HG02642 (cell line): ENCODE results near the gene ZNF678.
"Not testable (repeated sequence)": the region's sequence is repeated elsewhere in the genome, so short reads cannot be mapped to it uniquely, and the experiment has no call there.

Experiments
- ATAC-seq: cut with Tn5 transposase; IDR thresholded peaks from one replicate; pipeline ENCODE4 v1.9.1; 2021; ENCODE audit warnings: mild to moderate bottlenecking; ENCODE audit not compliant: unreplicated experiment, poor library complexity

ZNF678 gene

DNA sequence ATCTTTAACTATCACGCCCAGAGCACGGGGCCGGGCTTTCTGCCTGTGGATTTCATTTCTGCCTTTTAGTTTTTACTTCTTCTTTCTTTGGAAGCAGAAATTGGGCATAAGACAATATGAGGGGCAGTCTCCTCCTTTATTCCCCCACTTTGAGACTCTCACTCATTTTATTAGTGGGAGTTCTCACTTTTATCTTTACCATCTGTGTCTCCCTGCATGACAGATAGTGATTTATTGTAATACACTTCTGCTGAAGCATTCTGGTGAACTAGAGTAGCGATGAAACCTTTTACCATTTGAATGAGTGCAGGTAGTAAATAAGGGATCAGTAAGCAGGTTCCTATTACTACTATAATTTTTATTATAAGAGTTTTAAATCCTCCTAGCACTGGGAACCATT, 26.4 kb downstream of the ZNF678 start:
- not testable (repeated sequence) for ATAC-seq

DNA sequence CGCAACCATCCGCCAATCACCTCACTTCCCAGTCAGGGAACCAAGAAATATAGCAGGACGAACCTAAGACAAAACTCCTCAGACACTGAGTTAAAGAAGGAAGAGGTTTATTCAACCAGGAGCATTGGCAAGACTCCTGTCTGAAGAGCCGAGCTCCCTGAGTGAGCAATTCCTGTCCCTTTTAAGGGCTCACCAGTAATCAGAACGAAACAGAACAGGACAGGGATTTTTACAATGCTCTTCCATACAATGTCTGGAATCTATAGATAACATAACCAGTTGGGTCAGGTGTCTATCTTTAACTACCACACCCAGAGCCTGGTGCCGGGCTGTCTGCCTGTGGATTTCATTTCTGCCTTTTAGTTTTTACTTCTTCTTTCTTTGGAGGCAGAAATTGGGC, 32.9 kb downstream of the ZNF678 start:
- not testable (repeated sequence) for ATAC-seq

DNA sequence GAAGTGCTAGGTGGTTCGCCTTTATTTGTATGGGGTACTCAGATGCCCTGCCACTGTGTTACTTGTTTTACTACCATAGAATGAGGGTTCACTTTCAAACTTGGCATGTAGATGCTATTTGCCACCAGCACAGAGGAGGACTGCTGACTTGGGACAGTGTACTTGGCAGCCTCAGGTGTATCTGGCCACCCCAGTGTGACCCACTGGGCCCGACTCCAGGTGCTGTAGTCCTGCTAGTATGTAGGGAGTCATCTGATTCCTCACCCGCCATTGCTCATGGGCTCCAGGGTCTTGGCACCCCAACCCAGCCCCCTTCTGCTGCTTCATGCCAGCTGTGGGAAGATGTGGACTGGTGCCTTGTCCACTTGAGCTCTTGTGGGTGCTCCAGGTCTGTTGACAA, 40.0 kb downstream of the ZNF678 start:
- ATAC-seq: no peak

DNA sequence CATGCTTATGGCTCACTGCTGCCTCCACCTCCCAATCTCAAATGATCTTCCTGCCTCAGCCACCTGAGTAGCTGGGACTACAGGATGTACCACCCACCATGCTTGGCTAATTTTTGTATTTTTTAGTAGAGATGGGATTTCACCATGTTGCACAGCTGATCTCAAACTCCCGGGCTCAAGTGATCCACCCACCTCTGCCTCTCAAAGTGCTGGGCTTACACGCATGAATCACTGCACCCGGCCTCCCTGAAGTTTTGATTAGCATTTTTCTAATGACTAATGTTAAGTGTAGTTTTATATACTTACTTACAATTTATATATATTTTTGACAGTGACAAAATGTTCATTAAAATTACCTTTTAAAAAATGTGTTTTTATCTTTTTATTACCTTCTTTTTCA, 41.1 kb downstream of the ZNF678 start:
- ATAC-seq: no peak

DNA sequence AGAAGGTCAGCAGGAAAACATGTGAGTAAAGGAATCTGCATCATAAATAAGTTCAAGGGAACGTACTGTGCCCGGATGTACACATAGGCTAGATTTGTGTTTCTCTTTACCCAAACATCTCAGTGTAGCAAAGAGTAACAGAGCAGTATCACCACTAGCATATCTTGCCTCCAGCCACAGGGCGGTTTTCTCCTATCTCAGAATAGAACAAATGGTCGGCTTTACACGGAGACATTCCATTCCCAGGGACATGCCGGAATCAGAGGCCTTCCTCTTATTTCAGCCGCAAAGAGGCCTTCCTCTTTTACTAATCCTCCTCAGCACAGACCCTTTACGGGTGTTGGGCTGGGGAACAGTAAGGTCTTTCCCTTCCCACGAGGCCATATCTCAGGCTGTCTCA, 42.9 kb downstream of the ZNF678 start:
- ATAC-seq: not testable (repeated sequence)

DNA sequence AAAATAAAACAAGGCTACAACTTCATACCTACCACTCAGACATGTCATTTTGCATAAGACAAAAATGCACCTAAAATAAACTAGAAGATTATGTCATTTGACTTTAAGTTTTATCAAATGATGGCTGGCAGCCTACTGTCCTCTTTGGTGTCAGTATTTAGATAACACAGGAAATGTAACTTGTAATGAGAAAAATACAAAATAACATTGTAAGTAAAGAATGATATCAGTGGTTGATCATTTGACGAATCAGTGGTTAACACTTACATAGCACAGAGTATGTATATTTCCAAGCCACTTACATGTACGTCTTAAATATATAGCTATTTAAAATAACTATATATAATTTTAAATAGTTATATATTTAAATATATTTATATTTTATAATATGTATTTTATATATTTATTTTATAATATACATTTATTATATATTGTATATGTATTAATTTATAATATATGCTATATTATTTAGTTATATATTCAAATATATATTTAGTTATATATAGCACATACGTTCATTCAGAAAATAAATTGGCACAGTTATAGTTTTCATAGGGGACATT, 44.1 kb downstream of the ZNF678 start:
- ATAC-seq: no peak

DNA sequence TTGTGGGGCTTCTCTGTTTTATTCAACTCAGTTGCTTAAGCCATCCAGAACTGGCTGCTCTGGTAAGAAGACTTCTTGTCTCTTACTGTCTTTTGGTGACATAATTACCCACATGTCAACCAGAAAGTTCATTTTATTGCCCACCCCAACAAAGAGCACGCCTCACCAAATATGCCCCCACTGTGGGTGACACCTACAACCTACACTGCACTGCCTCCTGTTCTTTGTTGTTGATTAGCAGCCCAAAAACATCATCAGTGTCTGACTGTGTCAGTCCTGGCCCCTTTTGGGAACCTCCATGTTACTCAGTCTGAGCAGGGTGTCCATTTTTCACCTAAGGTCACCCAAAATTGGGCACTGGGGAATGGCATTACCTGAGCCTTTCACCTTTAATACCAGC, 49.3 kb downstream of the ZNF678 start:
- ATAC-seq: no peak

DNA sequence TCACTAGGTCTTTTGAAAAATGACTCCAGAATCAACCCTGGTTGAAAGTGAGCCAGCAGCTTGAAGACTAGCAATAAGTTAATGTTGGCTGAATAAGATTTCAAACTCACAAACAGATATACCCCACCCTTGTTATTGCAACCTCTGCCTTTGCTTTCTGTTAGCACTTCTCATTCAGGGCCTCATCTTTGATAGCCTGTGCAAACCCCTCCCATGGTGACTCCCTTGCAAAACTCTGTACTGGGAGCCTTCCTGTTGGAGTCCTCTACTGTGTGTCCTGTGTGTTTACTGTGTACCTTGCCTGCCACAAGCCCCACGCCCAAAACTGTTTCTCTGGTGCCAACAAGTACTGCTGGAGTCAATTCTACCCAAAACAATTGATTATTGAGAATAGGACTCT, 50.2 kb downstream of the ZNF678 start:
- no peak for ATAC-seq

DNA sequence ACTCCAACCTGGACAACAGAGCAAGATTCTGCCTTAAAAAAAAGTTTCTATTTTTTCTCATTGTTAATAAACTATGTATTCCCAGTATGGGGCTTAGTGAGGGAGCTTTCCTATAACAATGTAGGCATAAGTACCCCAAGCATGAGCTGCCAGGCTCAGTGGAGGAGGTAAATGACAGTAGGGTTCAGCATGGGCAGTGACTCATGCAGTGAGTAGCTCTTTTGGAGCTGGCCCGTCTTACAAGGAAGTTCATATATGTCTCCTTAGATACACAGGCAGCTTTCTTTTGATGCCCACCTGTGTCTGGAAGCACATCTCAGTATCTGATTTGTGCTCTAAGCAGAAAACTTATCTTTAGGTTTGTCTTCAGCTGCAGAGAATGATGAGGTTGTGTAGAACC, 57.9 kb downstream of the ZNF678 start:
- ATAC-seq: no peak

DNA sequence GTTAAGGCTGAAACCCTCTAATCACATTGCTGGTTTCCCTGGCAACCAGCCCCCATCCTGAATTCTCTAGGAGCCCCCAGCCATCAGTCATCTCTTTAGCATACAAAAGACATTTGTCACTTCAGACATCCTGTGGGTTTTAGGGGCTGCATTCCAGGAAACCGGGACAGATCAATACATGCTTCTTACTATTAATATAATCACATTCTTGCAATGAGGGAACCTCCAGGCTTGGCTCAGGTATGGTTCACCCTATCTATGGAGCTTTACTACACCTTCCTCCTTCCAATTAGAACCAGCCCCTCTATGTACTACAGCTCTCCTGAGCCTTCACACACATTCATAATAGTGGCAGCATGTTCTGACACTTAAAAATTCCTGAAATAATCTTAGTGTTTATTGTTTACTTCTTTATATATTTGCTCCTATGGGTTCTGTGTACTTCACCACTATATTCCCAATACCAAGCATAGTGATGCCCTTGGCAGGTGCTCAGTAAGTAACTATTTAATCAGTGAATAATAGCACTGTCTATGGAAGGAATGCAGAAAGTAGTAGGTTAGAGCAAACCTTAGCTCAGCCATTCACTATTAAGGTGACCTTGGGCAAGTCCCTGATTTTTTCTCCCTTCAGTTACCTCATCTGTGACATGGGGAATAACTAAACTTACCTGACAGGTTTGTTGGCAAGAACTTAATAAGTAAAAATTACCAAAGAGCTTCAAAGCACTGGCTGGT, 59.6 kb downstream of the ZNF678 start:
- no peak for ATAC-seq

DNA sequence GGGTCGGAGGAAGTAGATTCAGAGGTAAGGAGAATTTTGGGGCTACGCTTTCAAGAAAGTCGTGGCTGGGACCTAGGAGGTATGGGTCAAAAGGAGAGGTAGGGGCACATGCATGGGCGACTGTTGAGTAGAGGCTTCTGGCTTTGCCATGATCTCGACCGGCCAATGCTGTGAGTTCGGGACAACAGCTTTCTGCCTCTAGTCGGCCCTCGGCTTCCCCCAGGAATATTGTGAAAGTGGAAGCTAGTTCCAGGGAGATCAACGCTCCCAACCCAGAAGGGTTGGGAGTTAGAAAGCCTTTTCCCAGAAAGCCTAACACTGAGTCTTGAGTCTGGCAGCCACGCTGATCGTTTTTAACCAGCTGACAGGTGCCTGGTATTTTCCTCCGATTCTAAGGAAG, 69.0 kb downstream of the ZNF678 start:
- ATAC-seq: no peak

DNA sequence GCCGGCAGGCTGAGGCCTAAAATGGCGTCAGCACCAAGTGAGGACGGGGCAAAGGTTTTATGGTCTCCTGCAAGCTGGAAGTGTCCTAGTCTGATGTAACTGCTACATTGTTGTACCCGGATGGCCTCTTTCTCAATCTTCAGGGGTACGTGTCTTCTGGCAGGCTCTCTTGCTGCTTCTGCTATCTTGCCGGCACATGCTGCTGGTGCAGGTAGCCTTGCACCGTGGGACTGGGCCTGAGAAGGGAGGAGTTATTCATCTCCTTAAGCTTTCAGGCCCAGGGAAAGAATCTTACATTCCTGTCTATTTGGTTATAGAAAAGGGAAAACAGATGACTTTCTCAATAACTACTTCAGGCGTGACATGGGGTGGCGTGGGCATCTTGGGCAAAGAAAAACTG, 72.2 kb downstream of the ZNF678 start:
- ATAC-seq: no peak

DNA sequence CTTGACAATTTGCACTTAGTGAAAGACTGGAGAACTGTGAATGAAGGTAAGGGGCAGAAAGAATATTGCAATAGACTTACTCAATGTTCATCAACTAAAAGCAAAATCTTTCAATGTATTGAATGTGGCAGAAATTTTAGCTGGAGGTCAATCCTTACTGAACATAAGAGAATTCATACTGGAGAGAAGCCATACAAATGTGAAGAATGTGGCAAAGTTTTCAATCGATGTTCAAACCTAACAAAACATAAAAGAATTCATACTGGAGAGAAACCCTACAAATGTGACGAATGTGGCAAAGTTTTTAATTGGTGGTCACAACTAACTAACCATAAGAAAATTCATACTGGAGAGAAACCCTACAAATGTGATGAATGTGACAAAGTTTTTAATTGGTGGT, 91.1 kb downstream of the ZNF678 start:
- no peak for ATAC-seq

DNA sequence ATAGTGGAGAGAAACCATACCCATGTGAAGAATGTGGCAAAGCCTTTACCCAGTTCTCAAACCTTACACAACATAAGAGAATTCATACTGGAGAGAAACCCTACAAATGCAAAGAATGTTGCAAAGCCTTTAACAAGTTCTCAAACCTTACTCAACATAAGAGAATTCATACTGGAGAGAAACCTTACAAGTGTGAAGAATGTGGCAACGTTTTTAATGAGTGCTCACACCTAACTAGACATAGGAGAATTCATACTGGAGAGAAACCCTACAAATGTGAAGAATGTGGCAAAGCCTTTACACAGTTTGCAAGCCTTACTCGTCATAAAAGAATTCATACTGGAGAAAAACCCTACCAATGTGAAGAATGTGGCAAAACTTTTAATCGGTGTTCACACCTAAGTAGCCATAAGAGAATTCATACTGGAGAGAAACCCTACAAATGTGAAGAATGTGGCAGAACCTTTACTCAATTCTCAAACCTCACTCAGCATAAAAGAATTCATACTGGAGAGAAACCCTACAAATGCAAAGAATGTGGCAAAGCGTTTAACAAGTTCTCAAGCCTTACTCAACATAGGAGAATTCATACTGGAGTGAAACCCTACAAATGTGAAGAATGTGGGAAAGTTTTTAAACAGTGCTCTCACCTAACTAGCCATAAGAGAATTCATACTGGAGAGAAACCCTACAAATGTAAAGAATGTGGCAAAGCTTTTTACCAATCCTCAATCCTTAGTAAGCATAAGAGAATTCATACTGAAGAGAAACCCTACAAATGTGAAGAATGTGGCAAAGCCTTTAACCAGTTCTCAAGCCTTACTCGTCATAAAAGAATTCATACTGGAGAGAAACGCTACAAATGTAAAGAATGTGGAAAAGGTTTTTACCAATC, 91.7 kb downstream of the ZNF678 start:
- ATAC-seq: no peak

DNA sequence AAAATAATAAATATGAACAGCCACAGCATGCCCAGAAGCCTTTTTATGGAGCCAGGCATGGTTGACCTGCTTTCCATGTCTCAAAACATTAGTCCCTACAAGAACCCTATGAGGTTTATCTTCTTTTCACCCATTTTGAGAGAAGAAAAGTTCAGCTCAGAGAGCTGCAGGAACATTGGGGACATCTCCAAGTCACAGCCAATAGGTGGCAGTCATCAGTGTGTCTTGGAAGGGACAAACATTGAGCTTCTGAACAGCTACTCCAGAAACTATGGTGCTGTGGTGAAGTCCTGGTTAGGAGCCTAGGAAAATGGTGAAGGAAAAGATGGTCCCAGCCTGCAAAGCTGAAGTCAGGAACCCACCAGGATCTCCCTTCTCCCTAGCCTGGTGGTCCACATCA, 98.1 kb downstream of the ZNF678 start:
- ATAC-seq: no peak

DNA sequence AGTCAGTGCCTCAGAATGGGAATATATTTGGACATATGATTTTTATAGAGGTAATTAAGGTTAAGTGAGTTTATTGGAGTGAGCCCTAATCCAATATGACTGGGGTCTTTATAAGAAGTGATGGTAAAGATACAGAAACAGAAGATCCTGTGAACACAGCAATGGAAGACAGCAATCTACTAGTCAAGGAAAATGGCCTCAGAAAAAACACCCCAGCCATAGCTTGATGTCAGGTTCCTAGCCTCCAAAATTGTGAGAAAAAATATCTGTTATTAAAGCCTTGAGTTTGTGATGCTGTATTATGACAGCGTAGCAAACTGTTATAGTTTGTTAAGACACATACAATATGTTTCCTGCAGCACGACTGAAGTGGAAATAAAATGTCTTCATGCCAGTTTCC, 99.6 kb downstream of the ZNF678 start:
- ATAC-seq: no peak

DNA sequence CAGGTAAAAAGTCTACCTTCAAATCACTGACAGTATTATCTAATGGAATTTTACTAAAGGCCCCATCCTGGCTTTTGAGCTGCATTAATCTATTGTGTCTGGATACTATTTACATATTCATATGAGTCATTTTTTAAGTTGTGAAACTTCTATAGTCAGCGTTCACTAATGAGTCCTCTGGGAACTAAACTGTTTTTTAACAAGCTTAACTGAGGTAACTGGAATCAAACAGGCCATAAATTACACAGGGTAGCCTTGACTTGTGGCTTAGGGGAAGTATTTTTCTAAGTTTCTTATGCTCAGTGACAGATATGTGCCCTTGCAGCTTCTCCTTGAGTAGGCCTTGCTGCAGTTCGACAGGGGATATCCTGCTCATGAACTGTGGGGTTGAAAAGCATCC, 102.9 kb downstream of the ZNF678 start:
- ATAC-seq: no peak

DNA sequence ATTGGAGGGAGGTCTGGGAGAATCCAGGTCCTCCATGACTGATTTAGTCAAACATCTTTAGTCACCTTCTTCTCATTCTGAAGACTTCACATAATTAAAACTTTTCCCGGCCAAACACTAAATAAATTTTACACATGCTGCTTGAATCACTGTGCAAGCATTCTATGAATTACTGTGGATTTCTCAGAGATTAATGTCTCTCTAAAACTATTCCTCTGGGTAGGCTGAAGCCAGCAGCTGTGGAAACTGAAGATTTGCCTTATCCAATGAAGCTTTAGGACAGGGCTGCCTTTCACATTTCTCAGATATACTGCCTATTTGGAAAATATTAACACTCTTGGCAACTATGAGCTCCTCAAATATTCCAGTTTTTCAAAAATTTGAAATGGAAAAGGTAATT, 110.1 kb downstream of the ZNF678 start:
- no peak for ATAC-seq

DNA sequence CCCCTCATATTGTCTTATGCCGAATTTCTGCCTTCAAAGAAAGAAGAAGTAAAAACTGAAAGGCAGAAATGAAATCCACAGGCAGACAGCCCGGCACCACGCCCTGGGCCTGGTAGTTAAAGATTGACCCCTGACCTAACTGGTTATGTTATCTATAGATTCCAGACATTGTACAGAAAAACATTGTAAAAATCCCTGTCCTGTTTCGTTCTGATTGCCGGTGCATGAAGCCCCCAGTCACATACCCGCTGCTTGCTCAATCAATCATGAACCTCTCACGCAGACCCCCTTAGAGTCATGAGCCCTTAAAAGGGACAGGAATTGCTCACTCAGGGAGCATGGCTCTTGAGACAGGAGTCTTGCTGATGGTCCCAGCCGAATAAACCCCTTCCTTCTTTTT, 122.5 kb downstream of the ZNF678 start:
- ATAC-seq: no peak

DNA sequence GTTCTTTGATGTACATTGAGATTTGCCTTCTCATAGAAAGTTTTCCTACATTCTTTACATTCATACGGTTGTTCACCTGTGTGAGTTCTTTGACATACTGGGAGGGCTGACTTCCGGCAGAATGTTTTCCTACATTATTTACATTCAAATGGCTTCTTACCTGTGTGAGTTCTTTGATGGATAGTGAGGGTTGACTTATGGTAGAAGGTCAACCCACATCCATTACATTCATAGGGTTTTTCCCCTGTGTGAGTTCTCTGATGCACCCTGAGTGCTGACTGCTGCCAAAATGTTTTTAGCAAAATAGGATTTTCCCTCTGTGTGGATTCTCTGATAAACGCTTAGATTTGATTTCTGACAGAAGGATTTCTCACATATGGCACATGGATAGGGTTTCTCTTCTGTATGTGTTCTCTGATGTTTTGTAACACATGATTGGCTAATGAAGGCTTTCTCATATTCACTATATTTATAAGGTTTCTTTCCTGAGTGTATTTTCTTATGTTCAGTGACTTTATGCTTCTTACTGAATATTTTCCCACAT, 134.0 kb downstream of the ZNF678 start:
- ATAC-seq: no peak

DNA sequence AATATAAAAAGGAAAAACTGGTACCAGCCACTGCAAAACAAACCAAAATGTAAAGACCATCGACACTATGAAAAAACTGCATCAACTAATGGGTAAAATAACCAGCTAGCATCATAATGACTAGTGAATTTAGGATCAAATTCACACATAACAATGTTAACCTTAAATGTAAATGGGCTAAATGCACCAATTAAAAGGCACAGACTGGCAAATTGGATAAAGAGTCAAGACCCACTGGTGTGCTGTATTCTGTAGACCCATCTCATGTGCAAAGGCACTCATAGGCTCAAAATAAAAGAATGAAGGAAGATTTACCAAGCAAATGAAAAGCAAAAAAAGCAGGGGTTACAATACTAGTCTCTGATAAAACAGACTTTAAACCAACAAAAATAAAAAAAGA, 138.3 kb downstream of the ZNF678 start:
- not testable (repeated sequence) for ATAC-seq
